ENCODE measurements around the gene GRIK4.
"Not testable (repeated sequence)": the region's sequence is repeated elsewhere in the genome, so short reads cannot be mapped to it uniquely, and the experiment has no call there.

Gene GRIK4

DNA sequence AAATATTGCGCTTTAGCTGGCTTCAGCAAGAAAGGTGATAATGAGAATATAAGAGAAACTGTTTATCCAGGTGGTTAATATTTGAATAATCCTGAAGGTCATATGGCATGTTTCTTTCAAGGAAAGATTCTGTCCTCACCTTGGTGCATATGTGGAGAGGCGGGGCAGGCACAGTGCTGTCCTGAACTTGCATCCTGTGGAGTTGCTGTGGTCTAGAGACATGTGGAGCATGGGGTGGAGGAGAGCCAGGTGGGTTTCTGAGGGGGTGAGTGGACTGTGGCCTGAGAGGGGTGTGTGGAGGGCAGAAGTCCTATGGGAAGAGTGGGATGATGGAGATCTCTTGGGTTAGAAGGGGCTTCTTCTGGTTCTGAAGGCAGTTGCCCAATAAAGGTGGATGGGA lies 65.5 kb downstream of the GRIK4 start:
- DNase-seq (ENCODE audit: low read depth) = no peak

DNA sequence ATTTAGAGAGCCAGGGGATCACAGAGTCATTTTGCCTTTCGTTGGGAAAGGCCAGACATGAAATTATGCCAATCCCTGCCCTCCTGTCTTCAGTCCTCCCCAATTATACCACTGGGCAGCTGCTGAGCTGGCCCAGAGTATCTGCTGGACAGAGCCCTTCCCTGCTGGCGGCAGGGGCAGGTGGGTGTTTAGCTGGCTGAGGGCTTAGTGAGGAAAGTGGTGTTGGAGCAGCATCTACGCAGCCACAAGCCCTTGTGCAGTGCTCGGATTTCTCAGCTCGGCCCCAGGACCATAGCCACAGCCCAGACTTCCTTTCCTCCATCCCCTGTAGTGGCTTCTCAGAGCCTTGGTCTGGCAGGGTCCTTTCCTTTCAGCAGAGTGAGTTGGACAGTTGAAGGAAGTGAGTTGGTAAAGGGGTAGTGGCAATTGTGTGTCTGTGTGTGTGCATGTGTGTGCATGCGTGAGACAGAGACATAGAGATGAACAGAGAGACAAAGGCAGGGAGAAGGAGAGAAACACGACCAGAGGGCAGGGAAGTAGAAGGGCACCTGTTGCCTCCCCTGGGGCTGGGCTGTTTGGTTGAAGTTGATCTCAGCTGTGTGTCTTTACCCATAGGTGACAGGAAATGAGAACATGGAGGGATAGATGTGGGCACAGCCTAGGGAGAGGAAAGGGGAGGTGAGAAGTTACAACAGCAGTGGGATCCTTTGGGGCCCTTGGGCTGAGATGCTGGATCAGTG lies 66.2 kb downstream of the GRIK4 start:
- DNase-seq (ENCODE audit: low read depth) = no peak

DNA sequence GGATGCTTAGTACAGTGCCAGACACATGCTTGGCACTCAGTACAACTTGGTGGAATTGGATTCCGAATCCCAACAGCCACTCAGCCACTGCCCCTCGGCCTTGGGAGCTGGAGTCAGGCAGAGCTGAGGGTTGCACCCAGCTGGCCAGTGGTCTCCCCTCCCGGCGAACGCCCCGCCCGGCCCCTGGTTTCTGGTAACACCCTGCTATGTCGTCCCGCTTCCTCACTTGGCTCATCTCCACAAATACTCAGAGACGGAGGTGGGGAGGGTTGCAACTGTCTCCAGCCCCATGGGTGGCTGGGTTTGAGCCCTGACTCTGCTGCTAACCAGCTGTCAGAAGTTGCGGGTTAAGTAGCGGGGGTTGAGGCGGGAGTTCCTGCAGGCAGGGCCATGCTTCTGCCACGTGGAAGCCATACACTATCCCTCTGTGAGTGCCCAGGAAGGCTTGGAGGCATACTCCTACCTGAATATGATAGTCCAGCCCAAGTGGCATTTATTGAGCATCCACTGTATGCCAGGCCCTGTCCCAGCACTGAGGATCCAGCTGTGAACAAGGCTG lies 67.1 kb downstream of the GRIK4 start:
- DNase-seq (ENCODE audit: low read depth) = no peak

GRCh38 chr11:120579611-120580031 lies 68.1 kb downstream of the GRIK4 start:
- DNase-seq (ENCODE audit: low read depth) = no peak

- no peak for DNase-seq (ENCODE audit: low read depth)
These were observed 69.8 kb downstream of the GRIK4 start for GRCh38 chr11:120581313-120581712.

GRCh38 chr11:120582535-120582934 lies 71.0 kb downstream of the GRIK4 start:
- not testable (repeated sequence) for DNase-seq (ENCODE audit: low read depth)

DNA sequence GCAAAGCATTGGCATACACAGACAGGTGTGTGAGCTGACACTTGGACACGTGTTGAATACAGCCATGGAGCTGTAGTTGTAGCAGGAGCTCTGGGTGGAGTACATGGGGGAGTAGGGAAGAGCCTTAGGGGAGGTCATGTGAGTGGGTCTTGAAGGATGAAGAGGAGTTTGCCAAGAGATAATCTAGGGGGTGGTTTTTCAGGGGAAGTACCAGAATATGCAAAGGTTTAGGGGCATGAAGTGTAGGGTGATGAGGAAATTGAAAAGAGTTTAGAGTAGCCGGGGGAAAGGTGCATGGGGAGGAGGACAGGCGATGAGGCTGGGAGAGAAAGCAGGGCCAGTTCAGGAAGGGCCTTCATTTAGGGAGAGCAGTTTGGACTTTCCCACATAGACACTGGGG lies 74.5 kb downstream of the GRIK4 start:
- DNase-seq (ENCODE audit: low read depth) = no peak

DNA sequence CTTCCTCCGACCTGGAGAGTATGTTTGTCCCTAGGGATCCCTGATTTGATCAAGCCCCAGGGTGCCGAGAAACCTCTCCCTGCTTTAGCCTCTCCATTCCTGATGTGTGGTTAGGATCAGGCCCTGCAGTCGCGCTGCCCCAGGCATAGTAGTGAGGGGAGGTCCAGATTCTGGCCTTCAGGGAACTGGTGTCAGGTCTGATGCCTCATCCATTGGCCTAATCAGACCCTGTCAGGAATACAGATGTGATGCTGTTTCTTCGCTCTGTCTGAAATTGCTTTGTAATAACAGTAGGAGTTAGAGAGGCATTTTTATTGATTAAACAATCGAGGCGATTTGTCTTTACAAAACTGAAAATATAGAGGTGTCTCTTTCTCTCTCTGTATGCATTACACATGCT lies 75.2 kb downstream of the GRIK4 start:
- no peak for DNase-seq (ENCODE audit: low read depth)

DNA sequence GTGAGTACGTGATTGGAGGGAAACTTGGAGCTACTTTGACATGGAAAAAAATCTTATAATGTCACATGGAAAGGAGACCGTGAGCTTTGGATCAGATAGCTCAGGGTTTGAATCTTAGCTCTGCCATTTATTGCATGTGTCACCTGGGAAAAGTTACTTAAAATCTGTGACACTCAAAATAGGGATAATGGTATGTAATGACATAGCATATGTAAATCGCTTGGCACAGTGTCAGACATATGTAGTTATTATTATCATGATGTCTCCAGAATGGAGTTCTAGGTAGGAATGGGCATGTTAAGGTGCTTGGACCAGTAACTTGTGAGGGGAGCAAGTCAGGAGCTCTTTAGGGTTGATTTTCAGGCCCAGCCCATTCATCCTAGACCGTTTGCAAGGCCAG lies 75.8 kb downstream of the GRIK4 start:
- no peak for DNase-seq (ENCODE audit: low read depth)

DNA sequence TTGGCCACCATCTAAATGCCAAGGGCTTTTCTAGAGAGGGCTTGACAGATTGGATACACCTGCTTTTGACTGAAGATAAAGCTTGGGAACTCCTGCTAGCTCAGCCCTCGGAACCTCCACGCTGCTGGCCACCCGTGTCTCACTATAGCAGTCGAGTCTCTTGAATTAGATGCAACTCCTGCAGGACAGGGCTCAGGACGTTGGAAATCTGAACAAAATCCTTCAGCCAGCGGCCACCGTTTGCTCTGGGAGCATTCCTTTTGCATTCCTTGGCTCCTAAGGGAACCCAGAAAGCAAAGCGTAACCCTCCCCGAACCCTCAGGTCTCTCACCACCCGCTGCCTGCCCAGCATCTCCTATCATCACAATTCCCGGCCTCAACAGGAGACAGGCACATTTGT lies 77.8 kb downstream of the GRIK4 start:
- no peak for DNase-seq (ENCODE audit: low read depth)

- DNase-seq (ENCODE audit: low read depth) = no peak
These were observed 78.9 kb downstream of the GRIK4 start for GRCh38 chr11:120590472-120590871.

DNA sequence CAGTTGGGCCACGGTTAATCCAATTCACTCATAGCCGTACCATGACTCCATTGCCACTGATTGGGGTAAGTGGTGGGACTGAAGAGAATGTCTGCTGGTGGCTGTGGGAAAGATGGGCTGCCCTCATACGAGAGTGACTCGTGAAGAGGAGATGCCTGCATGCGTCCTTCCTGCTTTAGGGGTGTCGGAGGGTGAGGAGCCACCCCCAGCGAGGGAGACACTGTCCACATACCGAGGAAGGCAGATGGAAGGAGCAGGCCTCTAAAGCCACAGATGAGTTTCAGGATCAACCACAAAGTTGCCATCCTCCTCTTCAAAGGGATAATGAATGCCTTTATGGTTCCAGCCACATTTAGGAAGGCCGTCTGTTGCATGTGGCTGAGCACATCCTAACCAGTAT lies 83.2 kb downstream of the GRIK4 start:
- DNase-seq (ENCODE audit: low read depth) = no peak

DNA sequence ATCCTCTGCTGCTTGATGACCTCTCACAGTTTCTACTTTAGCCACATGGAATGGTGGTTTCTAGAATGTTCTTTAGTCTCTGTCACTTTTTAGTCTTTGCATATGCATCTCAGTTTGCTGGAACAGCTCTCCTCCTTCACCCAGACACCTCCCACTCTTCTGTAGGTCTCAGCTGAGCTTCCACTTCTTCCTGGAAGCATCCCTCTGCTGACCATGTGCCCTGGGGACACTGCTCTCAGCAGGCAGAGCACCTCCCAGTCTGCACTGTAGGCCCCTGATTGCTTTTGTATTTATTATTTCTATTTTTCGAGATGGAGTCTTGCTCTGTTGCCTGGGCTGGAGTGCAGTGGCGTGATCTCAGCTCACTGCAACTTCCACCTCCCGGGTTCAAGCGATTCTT lies 84.0 kb downstream of the GRIK4 start:
- DNase-seq (ENCODE audit: low read depth) = no peak

GRCh38 chr11:120597250-120598215 lies 86.0 kb downstream of the GRIK4 start:
- no peak for DNase-seq (ENCODE audit: low read depth)

- DNase-seq (ENCODE audit: low read depth) = no peak
These were observed 87.1 kb downstream of the GRIK4 start for GRCh38 chr11:120598517-120599257.

- no peak for DNase-seq (ENCODE audit: low read depth)
These were observed 88.4 kb downstream of the GRIK4 start for GRCh38 chr11:120599816-120600420.

DNA sequence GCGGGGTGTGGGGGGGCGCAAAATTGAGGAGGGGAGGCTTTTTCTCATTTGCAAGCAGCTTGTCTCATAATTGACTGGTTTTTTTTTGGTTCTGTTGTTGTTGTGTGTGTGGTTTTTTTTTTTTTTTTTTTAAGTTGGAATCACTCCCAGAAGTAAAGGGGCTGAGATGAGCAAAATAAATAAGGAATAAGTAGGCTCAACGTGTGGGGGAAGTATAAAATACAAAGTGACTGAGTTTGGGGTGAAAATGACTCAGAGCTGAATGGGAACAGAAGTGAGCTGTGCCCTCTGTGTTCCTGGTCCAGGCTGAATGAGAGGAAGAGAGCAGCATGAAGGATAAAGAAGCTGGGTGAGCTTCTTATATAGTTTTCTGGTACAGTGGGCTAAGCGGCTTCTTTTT lies 90.0 kb downstream of the GRIK4 start:
- no peak for DNase-seq (ENCODE audit: low read depth)

- DNase-seq (ENCODE audit: low read depth) = no peak
These were observed 91.5 kb downstream of the GRIK4 start for GRCh38 chr11:120603071-120603470.

DNA sequence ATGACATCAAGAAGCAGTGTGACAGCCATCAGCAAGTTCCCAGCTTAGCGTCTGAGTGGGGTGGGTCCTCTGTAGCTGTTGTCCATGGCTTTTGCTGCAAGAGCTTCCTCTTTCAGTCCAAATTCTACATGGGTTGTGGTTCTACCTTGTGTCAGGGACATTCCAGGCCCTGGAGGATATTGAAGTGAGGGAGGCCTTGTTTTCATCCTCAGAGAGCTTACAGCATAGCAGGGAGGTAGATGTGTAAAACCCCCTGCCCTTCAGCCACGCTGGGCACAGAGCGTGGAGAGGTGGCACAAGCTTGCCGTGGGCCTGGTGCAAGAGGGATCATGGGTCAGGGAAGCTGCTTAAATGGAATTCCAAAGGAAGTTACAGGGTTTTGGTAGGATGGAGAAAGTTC lies 93.9 kb downstream of the GRIK4 start:
- no peak for DNase-seq (ENCODE audit: low read depth)

DNA sequence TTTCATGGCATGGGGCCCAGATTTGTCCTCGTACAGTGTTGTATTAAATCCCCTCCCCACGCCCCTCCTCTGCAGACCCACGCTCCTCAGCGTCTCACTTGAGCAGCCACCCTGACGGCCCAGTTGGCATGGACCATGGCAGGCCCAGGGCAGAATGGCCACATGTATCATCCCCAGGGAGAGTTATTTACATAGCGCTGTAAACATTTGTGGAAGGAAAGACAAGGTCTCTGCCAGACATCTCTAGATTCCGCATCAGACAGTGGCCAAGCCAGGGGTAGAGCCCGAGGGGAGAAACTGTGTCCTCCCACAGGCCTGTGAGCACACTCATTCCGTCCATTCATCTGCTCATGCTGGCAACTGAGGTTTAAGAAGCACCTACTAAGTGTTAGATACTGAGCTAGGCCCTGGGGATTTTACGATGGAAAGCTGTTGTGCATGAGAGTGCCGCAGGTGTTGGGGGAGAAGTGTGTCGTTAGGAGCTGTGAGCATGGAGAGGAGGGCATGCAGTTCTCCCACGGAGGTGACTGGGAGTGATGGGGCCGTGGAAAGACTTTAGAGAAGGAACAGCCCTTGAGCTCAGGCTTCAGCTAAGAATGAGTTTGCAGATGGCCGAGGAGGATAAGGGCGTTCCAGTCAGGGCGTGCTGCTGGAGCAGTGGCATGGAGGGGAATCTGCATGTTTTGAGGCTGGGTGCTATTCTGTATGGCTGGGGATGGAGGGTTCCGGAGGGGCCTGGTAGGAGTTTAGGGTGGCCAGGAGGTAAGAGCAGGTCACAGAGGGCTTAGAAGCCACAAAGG lies 94.9 kb downstream of the GRIK4 start:
- no peak for DNase-seq (ENCODE audit: low read depth)

- DNase-seq (ENCODE audit: low read depth) = no peak
These were observed 96.5 kb downstream of the GRIK4 start for GRCh38 chr11:120608061-120608460.

Measured in GM04504 (cell line).